Endothelial cell (in vitro differentiated cells): ENCODE results near the gene REC114. TPM values are rescaled to one million over a fixed set of nuclear protein-coding genes. Genes with fewer than 3 reads are reported as not detected.

Experiments used
- DNase-seq: peaks from one replicate; pipeline ENCODE4 v3.0.0; 2021; ENCODE audit warnings: low spot score
- H3K27ac Mint-ChIP-seq: one replicate; pipeline ENCODE4 v1.8.0; 2021; ENCODE audit warnings: mixed read lengths, inconsistent platforms; ENCODE audit not compliant: unreplicated experiment
- H3K27me3 Mint-ChIP-seq: one replicate; pipeline ENCODE4 v1.8.0; 2021; ENCODE audit warnings: mild to moderate bottlenecking, moderate library complexity, mixed read lengths, inconsistent platforms; ENCODE audit not compliant: unreplicated experiment
- H3K36me3 Mint-ChIP-seq: one replicate; pipeline ENCODE4 v1.8.0; 2021; ENCODE audit warnings: mild to moderate bottlenecking, low read depth, mixed read lengths, inconsistent platforms; ENCODE audit not compliant: unreplicated experiment
- H3K4me1 Mint-ChIP-seq: one replicate; pipeline ENCODE4 v1.8.0; 2021; ENCODE audit warnings: mild to moderate bottlenecking, mixed read lengths, inconsistent platforms; ENCODE audit not compliant: unreplicated experiment
- H3K4me3 Mint-ChIP-seq: one replicate; pipeline ENCODE4 v1.8.0; 2021; ENCODE audit warnings: mild to moderate bottlenecking, mixed read lengths, inconsistent platforms; ENCODE audit not compliant: unreplicated experiment
- H3K9me3 Mint-ChIP-seq: one replicate; pipeline ENCODE4 v1.8.0; 2021; ENCODE audit warnings: mixed read lengths, inconsistent platforms; ENCODE audit not compliant: unreplicated experiment
- total RNA-seq: library from RNA; stranded (reverse); fragmentation: NEBNext Ultra II Directional; extraction: Animal tissue kit (Norgen Biotek cat#: 25700); gene quantifications from one replicate; pipeline ENCODE4 v1.2.1, GENCODE V29; 2021; ENCODE audit not compliant: unreplicated experiment
- TF ChIP-seq, protein P1 (sequence below): fragments of 200-600 bp; sonication (generic); IDR thresholded peaks from one replicate; pipeline ENCODE4 v1.5.0; 2021; ENCODE audit warnings: antibody characterized with exemption; ENCODE audit not compliant: unreplicated experiment

REC114 gene
- total RNA-seq, 1 donor from 2014 or later: not detected

- DNase-seq: no peak
- no peaks in the 10 kb centered on the region for H3K9me3 Mint-ChIP-seq
- no peak overlapping the region for H3K4me3 Mint-ChIP-seq
- H3K36me3 Mint-ChIP-seq: no peaks in the 10 kb centered on the region
- H3K4me1 Mint-ChIP-seq: no peaks in the 10 kb centered on the region
- TF ChIP-seq, protein P1, sequence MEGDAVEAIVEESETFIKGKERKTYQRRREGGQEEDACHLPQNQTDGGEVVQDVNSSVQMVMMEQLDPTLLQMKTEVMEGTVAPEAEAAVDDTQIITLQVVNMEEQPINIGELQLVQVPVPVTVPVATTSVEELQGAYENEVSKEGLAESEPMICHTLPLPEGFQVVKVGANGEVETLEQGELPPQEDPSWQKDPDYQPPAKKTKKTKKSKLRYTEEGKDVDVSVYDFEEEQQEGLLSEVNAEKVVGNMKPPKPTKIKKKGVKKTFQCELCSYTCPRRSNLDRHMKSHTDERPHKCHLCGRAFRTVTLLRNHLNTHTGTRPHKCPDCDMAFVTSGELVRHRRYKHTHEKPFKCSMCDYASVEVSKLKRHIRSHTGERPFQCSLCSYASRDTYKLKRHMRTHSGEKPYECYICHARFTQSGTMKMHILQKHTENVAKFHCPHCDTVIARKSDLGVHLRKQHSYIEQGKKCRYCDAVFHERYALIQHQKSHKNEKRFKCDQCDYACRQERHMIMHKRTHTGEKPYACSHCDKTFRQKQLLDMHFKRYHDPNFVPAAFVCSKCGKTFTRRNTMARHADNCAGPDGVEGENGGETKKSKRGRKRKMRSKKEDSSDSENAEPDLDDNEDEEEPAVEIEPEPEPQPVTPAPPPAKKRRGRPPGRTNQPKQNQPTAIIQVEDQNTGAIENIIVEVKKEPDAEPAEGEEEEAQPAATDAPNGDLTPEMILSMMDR: no peak
- peaks cover 2% of the 10 kb centered on the region for H3K27me3 Mint-ChIP-seq
- H3K27ac Mint-ChIP-seq: no peak overlapping the region
Observed at GRCh38 chr15:73530649-73531048, 87.7 kb downstream of the REC114 start.

DNA sequence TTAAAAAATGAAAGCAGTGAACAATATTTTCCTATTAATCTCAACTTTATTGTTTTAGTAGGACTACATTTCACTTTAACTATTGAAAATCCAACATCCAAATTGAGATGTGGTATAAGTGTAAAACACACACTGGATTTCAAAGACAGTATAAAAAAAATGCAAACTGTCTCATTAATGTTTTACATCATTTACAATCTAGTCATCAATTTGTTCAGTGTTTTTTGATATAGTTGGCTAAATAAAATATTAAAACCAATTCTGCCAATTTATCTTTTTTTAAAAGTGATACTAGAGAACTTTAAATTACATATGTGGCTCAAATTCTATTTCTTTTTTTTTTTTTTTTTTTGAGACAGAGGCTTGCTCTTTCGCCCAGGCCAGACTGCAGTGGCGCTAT lies 95.2 kb downstream of the REC114 start:
- Mint-ChIP-seq H3K9me3 (no peaks in the 10 kb centered on the region), H3K27ac (no peak overlapping the region), H3K27me3 (no peaks in the 10 kb centered on the region), H3K36me3 (no peaks in the 10 kb centered on the region), H3K4me1 (no peaks in the 10 kb centered on the region), H3K4me3 (no peak overlapping the region)
- TF ChIP-seq, protein P1: no peak
- DNase-seq: no peak

DNA sequence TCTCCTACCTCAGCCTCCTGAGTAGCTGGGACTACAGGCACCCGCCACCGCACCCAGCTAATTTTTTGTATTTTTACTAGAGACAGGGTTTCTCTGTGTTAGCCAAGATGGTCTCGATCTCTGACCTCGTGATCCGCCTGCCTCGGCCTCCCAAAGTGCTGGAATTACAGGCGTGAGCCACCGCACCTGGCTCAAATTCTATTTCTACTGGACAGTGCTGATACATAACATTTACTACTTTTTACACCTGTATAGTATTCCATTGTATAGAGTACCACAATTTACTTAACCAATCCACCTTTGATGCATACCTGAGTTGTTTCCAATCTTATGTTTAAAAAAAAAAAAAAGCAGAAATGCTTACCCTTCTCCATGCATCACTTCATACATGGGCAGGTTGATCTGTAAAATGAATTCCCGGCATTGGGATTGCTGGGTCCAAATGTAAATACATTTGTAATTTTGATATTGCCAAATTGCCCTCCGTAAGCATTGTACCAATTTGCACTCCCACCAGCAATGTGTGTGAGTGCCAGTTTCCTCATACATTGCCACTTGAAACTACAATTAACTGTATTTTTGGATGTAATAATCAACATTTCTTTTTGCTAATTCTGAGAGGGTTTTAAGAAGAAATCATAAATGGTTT lies 95.7 kb downstream of the REC114 start:
- TF ChIP-seq, protein P1: no peak

GRCh38 chr15:73539212-73540128 lies 96.5 kb downstream of the REC114 start:
- no peaks in the 10 kb centered on the region for H3K36me3 Mint-ChIP-seq
- TF ChIP-seq, protein P1: no peak
- H3K4me3 Mint-ChIP-seq: no peak overlapping the region
- no peaks in the 10 kb centered on the region for H3K4me1 Mint-ChIP-seq
- no peaks in the 10 kb centered on the region for H3K9me3 Mint-ChIP-seq
- H3K27me3 Mint-ChIP-seq: no peaks in the 10 kb centered on the region
- H3K27ac Mint-ChIP-seq: no peak overlapping the region
- no peak for DNase-seq

More for the DNA sequence above, 95.7 kb downstream of the REC114 start:
- no peak for DNase-seq
- no peak overlapping the region for H3K4me3 Mint-ChIP-seq
- H3K27ac Mint-ChIP-seq: no peak overlapping the region
- H3K9me3 Mint-ChIP-seq: no peaks in the 10 kb centered on the region
- H3K27me3 Mint-ChIP-seq: no peaks in the 10 kb centered on the region
- no peaks in the 10 kb centered on the region for H3K36me3 Mint-ChIP-seq
- H3K4me1 Mint-ChIP-seq: no peaks in the 10 kb centered on the region

DNA sequence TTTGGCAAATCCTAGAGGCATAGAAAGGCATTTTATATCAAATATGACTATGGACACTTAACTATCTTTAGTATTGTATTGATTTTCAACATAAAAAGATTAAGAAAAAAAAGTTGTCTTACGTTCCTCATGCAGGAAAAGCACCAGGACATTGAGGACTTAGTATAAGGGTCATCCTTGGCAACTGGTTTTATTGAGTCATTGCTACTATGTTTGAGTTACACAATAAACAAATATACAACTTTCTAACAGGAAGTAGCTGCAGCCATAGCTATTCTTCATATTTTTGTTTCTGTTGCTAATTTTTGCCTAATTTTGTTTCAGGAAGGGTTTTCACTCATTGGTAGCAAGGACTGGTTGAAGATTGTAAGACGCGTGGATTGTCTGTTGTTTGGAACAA lies 97.2 kb downstream of the REC114 start:
- Mint-ChIP-seq H3K27me3 (no peaks in the 10 kb centered on the region), H3K4me3 (no peak overlapping the region), H3K9me3 (no peaks in the 10 kb centered on the region), H3K4me1 (no peaks in the 10 kb centered on the region), H3K27ac (no peak overlapping the region), H3K36me3 (no peaks in the 10 kb centered on the region)
- DNase-seq: no peak
- TF ChIP-seq, protein P1: no peak
